Activated T-helper 1 cell treated with anti-CD3 and anti-CD28 coated beads, Interleukin-2, amount 50 U/mL, for 16 hours (primary cell): ENCODE results near the gene ATP6V1B1.
"Not testable (repeated sequence)": the region's sequence is repeated elsewhere in the genome, so short reads cannot be mapped to it uniquely, and the experiment has no call there.

Experiments
- DNase-seq, 2 donors: peaks; one replicate each; pipeline ENCODE4 v3.0.0-alpha.2; 2020; ENCODE audit warnings: low read depth in 1 of 2, low spot score in 1 of 2

Gene ATP6V1B1

DNA sequence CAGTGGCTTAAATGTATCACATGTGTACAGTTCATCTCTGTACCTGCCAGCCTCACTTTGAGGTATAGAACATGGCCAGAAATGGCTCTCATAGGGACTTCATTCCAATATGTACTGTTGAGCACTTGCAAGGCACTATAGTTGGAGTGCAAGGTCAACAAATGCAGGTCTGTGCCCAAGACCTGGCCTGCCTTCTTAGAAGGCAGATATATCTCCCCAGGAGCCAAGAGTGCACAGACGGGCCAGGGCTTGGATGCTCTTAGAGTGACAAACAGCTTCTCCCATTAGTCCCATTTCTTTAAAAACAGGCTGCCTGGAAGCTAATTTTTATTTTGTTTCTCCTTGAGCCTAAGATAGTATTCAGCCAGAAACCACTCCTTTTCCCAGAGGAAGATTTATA is 51.7 kb downstream of the ATP6V1B1 start:
- no peak for DNase-seq

DNA sequence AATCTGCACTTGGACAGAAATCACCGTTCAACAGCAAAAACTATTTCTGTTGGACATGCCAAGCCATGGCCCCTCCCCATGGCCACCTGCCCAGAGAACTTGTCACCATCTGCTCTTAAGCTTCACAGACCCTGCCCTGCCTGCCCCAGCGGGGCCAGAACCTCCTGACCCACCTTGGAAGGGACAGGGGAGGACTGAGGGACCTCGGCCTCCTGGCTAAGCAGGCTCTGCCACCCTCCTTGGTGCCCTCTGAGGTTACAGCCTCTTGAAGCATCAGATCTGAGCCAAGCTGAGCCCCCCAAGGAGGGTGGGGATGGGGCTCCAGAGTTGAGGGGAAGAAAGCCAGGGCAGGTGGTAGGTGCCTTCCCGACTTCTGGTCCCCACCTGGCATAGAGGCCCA is 52.5 kb downstream of the ATP6V1B1 start:
- DNase-seq = no peak

DNA sequence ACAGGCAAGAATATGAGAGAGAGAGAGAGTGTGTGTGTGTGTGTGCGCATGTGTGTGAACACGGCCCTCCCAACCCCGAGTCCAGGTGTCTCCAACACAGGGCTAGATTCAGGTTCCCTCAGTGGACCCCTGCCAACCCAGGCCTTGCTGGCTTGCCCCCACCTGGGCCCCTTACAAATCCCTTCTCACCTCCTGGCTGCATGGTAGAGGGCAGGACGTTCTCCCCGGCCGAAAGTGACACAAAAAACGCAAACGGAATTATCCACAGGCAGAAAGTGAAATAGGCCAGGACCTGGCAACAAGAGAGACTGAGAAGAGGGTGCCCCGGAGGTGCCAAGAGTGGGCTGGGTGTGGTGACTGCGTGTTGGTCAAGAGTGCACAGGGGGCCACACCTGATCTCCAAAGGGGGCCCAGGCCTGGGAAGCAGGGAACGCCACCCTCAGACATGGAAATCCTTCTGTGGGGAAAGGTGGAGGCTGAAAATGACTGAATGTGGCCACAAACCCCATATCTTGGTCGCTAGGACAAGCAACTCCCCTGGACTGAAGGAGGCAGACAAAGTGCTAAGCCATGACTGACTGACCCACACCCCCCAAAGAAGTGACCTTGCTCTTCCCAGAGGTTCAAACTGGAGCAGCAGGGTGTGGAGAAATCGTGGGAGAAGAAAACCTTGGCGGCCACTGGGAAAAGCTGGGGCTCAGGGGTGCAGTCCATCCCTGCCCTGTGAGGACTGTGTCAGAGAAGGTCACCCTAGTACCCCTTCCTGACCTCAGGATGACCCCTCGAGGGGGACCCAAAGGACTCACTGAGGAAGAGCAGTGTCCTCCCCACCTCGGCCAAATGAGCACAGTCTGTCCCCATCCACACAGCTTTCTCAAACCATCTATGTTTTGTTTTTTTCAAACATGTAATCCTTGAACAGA is 53.3 kb downstream of the ATP6V1B1 start:
- DNase-seq = no peak

DNA sequence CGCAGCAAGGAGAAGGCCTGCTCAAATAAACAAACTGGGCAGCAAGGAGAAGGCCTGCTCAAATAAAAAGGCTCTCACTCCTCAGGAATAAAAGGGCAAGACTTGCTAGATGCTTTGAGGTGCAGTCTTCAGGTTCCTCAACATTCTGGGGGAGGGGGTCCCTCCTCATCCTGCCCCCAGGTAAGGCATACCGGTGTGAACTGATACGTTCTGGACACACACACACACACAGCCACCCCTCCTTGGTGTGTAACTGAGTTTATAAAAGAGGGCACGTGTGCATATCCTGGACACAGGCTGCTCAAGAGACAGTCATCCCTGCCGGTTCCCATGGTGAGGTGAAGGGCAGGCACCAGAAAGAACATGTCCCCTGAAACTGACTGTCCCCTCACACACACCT is 54.5 kb downstream of the ATP6V1B1 start:
- no peak for DNase-seq

DNA sequence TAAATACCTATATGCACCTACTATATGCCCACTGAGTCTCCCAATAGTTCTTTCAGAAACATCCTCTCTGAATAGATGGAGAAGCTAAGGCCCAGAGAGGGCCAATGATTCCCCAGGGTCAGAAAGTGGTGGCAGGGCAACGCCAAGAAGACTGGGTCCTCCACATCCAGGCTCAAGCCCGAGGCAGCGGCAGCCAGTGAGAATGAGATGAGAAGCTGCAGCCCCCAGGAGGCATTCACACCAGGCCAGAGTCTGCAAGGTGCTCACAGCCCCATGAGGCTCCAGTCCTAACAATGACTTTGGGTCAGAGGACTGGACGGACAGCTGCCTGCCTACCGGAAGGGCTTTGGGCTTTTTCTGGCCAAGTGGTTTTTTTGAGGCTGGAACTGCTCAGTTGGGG is 55.4 kb downstream of the ATP6V1B1 start:
- DNase-seq = no peak

DNA sequence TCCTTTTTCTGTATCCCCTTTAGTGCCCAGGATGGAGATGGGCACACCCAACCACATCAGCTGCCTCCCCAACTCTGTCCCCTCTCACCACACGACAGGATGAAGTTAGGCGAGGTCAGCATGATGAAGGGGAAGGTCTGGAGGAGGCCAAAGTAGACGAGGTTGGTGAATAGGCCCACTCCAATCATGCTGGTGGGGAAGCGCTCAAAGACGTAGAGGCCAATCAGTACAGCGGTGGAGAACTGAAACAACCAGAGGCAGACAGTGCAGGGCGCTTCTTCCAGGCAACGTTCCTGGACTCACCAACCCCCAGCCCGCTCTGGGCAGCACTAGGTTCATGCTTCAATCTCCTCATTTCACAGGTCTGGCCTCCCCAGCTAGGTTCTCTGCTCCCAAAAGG is 56.0 kb downstream of the ATP6V1B1 start:
- DNase-seq = no peak

DNA sequence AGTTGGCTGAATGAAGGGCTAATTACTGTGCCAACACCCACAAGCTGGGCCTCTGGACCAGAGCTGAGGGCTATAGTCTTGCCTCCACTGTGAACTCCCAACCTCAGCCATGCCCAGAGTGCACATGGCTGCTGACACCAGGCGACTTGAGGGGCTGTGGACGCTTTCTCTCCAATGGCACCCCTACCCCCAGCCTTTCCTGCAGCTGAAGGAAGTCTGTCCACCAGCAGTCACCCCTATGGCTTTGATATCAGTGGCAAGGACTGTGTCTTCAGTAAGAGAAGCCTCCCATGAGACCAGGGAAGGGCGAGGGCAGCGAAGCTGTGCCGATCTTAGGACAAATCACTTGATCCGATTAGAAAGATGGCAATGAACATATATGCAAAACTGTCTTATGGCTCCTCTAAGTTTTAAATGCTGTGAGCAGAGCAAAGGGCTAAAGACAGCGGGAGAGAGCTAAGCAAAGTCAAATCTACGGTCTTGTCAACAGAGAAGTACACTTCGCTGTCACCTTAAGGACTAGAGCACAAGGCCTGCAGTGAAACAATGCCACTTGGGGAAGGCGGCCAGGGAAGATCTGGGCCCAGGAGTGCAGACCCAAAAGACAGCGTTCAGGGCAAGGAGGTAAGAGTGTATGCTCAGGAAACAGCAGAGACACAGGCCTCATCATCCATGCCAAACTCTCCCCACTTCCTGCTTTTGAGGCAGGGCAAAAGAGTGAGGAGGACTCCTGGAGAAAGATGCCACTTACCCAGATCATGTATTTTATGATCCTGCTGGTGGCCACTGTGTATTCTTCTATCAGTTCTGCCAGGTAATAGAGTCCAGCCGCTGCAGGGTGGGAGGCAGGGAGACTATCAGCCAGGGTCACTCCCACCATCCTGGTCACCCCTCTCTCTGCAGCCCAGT is 57.5 kb downstream of the ATP6V1B1 start:
- no peak for DNase-seq

DNA sequence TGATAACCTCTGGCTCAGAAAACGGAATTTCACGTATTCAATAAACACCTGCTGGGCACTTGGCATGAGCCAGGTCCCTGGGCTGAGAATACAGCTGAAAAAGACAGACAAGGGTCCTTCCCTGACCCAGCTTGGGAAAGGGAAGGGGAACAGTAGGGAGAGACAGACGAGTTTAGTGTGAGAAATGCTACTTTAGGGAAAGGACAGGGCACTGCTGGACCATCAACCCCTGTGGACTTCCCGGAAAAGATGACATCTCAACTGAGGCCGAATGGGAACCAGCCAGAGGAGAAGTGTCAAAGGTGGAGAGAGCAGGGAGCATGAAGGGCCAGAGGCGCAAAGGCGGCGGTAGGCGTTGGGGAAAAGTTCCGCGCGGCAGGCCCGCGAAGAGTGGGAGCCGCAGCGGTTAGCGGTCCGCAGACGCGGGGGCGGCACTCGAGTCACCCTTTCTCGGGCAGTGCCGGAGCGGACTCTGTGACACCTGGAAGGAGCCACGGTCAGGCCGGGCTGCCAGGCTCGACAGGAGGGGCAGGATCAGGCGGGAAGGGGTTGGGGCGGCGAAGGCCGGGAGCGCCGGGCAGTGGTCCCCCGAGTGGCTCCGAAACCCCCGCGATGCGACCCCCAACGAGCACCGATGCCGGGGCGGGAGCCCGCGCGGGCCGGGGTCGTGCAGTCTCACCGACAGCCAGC is 58.5 kb downstream of the ATP6V1B1 start:
- DNase-seq = peak in 1 of 2 donors; percentile 15

DNA sequence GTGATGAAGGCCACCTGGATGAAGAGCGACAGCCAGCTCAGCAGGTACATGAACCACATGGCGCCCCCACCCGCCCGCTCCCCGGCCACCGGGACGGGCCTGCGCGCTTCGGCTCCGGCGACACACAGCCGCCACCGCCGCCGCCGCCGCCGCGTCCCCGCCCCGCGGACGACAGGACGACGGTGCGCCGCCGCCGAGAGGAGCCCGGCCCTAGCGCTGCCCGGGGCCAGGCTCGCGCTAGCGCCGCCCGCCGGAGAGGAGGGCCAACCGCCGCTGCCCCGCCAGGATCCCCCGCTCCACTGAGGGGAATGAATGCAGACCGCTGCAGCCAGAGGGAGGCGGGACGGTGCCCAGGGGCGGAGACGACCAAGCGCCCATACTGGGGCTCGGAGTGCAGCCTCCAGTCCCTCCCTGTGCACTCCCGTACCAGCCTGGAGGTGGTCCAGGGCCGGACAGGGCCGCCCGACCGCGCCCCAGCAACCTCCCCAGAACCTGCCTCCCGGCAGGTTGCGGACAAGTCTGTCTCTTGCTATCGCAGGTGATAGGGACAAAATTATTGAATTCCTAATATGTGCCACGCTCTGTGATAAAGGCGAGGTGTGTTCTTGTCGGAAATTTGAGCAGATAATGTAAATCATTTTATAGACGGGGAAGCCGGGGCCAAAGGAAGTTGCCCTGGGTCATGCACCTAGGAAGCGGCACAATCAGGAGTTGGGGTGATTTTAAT is 59.2 kb downstream of the ATP6V1B1 start, which contains the start of gene TEX261:
Gene TEX261 (minus strand): TSS at position 175 of the 727 bp plus-strand sequence. CDS start 116 bp downstream, at position 59.
- DNase-seq = peak; percentile 88 to 90

DNA sequence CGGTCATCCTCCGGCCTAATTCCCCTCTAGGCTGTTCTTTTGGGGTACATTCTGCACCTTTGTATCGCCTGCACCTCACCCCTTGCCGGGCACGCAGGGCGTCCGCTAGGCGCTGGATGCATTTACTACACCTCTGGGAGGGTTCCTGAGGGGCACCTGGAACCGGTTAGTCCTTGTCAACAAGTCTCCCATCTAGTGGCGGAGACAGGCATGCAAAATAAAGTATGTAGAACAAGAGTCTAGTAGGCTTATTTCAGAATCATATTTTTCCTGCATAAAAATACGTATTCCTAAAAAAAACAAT is 59.7 kb downstream of the ATP6V1B1 start:
- peak in 1 of 2 donors; percentile 21 for DNase-seq

DNA sequence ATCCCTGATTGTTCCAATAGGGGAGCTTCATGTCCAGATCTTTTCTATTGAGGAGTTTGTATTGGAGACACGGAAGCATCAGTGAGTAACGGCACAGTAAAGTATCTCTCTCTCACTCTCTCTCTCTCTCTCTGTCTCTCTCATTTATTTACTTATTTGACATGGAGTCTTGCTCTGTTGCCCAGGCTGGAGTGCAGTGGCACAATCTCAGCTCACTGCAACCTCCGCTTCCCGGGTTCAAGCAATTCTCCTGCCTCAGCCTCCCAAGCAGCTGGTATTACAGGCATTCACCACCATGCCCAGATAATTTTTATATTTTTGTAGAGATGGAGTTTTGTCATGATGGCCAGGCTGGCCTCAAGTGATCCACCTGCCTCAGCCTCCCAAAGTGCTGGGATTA is 63.2 kb downstream of the ATP6V1B1 start:
- not testable (repeated sequence) for DNase-seq

DNA sequence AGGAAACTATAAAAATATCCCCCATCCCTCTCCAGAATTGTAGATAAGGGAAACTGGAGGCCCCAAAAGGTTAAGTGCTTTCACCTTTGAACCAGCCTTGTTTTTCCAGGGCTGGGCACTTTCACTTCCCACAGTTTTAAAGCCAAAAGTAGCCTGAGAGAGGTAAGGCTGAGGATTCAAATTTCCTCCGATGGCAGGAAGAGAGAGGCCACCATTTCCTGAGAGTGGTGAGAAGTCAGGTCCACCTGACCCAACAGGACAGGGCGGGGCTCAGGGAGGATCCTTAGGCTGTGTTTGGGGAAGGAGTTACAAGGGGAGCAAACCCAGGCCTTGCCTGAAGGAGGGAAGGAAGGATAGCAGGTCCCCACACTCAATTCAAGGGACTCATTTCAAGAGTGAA is 63.7 kb downstream of the ATP6V1B1 start:
- no peak for DNase-seq

DNA sequence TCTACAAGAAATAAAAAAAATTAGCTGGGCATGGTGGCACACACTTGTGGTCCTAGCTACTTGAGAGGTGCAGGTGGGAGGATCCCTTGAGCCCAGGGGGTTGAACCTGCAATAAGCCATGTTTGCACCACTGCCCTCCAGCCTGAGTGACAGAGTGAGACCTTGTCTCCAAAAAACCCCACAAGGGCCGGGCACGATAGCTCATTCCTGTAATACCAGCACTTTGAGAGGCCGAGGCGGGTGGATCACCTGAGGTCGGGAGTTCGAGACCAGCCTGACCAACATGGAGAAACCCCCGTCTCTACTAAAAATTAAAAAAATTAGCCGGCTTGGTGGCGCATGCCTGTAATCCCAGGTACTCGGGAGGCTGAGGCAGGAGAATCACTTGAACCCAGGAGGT is 64.2 kb downstream of the ATP6V1B1 start:
- not testable (repeated sequence) for DNase-seq

DNA sequence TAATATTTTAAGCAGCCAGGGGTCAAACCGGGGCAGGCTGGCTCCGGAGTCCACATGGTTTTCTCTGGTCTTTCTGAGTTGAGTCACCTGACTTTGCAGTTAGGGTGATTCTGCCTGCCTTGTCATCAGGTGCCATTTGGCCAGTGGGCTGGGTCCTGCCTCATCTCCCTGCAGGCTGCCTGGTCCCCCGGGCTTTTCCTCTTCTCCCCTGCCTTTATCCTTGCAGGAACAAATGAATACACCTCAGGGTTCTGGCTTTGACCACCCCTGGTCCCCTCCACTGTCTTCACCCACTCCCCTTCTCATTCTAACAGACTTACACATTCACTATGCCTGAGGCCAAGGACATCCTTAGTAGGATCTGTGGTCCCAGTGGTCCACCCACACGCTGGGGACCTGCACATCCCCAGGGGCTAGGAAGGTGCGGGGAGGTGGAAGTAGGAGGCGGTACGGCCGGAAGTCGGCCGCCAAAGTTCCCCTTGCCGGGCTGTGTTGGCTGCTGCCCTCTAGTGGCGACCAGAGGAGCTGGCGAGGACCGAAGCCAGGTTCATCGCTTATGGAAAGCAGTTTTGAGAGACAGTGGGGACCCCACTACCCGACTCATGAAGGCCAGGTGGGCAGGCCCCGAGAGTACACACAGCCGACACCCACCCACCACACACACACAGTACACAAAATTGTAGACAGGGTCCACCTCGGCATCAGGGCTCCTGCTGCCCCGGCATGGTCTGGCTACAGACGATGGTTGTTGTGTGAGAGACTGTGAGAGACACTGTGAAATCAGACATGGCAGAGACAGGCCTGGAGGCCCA is 65.3 kb downstream of the ATP6V1B1 start:
- peak; percentile 65 to 68 for DNase-seq

DNA sequence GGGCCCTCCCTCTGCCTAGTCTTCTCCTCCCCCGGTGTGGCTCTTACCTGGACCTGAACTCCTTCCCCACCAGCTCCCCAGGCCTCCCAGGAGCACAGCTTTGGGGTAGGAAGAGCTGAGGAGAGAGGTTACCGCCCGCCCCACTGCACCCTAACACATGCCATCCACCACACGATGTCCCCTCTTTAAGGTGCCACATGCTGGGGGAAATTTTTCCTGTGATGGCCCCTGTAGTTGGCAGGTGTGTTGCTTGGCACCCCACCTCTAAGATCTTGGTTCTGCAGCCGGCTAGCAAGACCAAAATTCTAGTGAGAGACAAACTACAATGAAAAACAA is 65.9 kb downstream of the ATP6V1B1 start:
- DNase-seq = no peak

DNA sequence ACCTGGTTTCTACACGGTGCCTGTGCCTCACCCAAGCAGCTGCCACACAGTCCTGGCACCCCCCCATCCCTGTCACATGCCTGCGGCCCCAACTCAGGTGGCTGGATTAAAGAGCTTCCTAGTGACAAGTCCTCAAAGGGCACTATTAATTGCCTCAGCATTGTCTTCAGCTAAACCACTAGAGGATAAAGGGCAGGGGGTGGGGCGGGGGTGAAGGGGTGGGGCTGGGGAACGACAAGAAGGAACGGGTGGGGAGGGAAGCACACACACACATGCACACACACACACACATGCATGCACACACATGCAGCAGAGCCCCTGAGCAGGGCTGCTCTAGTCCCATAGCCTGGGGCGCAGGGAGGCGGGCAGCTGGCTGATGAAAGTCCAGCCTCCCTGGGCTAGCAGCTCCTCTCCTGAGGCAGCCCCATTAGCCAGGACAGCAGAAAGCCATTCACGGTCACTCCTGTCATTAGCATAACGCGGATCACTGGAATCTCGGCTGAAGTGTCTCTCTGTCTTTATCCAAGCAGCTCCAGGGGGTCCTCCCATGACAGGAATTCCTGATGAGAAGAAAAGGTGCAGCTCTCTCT is 66.4 kb downstream of the ATP6V1B1 start:
- DNase-seq = no peak

DNA sequence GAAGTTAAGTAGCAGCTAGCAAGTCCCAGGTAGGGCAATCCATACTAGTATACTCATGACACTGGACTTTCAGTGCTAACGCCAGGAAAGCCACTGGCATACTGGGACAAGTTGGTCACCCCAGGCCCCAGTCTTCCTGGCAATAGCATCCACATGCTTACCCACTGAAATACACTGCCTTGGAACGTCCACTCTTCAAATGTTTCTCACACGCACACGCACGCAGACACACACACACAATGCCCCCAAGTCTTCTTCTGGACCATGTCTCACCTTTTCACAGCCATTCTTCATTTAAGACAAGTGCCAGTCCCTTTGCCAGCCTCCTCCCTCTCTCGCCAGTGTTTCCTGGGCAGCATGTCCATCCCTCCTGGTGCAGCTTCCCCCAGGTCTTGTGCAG is 67.7 kb downstream of the ATP6V1B1 start:
- DNase-seq = no peak

DNA sequence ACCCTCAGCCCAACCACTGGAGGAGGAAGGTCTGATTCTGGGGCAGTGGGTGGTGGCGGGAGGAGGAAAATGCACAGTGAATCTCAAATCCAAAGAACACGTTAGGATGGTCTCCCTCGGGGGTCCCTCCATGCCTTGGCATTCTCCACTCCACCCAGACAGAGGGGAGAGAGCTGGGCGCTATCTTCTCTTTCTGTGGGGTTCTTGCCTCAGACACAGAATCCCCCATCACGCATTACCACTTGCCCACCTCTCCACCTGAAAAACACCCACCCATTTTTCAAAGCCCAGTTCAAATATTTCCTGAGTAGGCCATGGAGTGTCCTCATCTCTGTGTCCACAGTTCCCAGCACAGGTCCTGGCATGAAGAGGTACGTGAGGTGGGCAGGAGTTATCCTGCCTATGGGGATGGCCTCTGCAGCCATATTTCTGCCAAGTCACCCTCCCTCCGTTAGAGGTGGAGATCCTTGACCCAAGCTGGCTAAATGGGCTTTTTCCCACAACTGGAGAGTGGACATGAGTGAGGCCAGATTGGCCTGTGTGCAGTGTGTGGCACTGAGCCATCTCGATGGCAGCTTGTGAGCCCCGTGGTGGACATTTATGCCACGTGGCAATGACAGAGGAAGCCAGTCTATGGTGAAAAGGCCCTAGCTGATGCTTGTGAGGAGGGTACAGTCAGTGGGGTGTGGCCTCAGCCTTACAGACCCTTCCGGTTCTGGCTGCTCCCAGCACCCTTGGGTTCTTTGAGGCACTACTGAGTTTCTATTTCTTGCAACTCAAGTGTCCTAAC is 68.5 kb downstream of the ATP6V1B1 start:
- DNase-seq = no peak

DNA sequence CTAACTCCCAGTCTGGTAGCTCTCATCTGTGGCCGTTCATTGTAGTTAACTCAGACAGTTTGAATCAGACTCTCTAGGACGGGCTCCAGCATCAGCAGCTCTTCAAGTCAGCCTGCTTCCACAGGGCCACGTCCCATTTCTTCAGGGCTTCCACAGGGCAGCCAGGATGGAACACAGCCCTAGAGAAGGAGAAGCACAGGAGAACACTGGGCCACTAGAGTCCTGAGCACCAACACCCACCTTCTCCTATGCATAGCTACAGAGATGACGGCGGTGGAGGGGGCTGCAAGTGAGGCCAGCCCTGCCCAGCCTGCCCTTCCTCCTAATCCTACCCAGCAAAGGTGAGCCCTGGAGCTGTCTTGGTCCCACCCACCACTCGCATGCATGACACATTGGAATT is 69.2 kb downstream of the ATP6V1B1 start:
- no peak for DNase-seq
